PC-9 (cell line): ENCODE data around the gene LIX1. TPM values are rescaled to one million over a fixed set of nuclear protein-coding genes. Genes with fewer than 3 reads are reported as not detected.

Experiments used
- BruUV-seq: library from RNA; stranded (reverse); fragments of 400-500 nt; replicated peaks from 2 replicates; lab custom pipeline; 2021; lab: Mats Ljungman, UMichigan
- CTCF ChIA-PET: fragments of 300-600 bp; sonication (Branson Sonifier 250); formaldehyde crosslinking; loops from one replicate; lab custom pipeline; 2022; ENCODE audit warnings: antibody characterized with exemption; lab: Charles Lee
- POLR2A ChIA-PET: fragments of 300-600 bp; sonication (Branson Sonifier 250); formaldehyde crosslinking; loops from one replicate; lab custom pipeline; 2022; ENCODE audit warnings: antibody characterized with exemption; ENCODE audit not compliant: unreplicated experiment; lab: Charles Lee
- DNase-seq, 2 experiments: peaks; one replicate each; pipeline versions ENCODE4 v3.0.0 to v3.0.0-alpha.2; 2015 to 2022; ENCODE audit warnings: mixed read lengths in 1 of 2
- H2AFZ ChIP-seq: fragments of 200-600 bp; sonication (generic); 2 replicates; pipeline ENCODE4 v1.8.1; 2017; ENCODE audit warnings: antibody characterized with exemption
- H3F3A ChIP-seq: fragments of 200-600 bp; sonication (generic); 2 replicates; pipeline ENCODE4 v1.8.1; 2017; ENCODE audit warnings: antibody characterized with exemption, mild to moderate bottlenecking, low read depth; ENCODE audit not compliant: insufficient read depth
- H3K27ac ChIP-seq: fragments of 200-600 bp; sonication (generic); 2 replicates; pipeline ENCODE4 v1.6.1; 2016; ENCODE audit warnings: mixed run types
- H3K27me3 ChIP-seq: fragments of 200-600 bp; sonication (generic); 2 replicates; pipeline ENCODE4 v1.6.1; 2016; ENCODE audit warnings: low read depth, mixed run types; ENCODE audit not compliant: insufficient read depth
- H3K36me3 ChIP-seq: fragments of 200-600 bp; sonication (generic); 2 replicates; pipeline ENCODE4 v1.6.1; 2016; ENCODE audit warnings: low read depth, mixed run types
- H3K4me1 ChIP-seq: fragments of 200-600 bp; sonication (generic); replicated peaks from 2 replicates; pipeline ENCODE4 v1.6.1; 2016; ENCODE audit warnings: mixed run types; ENCODE audit not compliant: insufficient read depth
- H3K4me2 ChIP-seq: fragments of 200-600 bp; sonication (generic); 2 replicates; pipeline ENCODE4 v1.6.1; 2017; ENCODE audit warnings: mixed run types
- H3K4me3 ChIP-seq: fragments of 200-600 bp; sonication (generic); 2 replicates; pipeline ENCODE4 v1.6.1; 2016; ENCODE audit warnings: mixed run types
- H3K79me2 ChIP-seq: fragments of 200-600 bp; sonication (generic); 2 replicates; pipeline ENCODE4 v1.6.1; 2017; ENCODE audit warnings: low read depth, mixed run types
- H3K9me2 ChIP-seq: fragments of 200-600 bp; sonication (generic); 2 replicates; pipeline ENCODE4 v1.8.1; 2017; ENCODE audit warnings: mild to moderate bottlenecking; ENCODE audit not compliant: insufficient read depth
- H3K9me3 ChIP-seq: fragments of 200-600 bp; sonication (generic); 2 replicates; pipeline ENCODE4 v1.8.1; 2016; ENCODE audit warnings: low read depth; ENCODE audit not compliant: insufficient read depth
- H4K20me1 ChIP-seq: fragments of 200-600 bp; sonication (generic); 2 replicates; pipeline ENCODE4 v1.8.1; 2017; ENCODE audit not compliant: insufficient read depth
- EZH2 ChIP-seq: fragments of 200-600 bp; sonication (generic); IDR thresholded peaks from 2 replicates; pipeline ENCODE4 v1.8.0; 2017; ENCODE audit warnings: antibody characterized with exemption, low read depth
- intact Hi-C: fragments of 100-400 bp; cut with micrococcal nuclease; formaldehyde crosslinking; loops from one replicate; pipeline ENCODE4 v1.10.0; 2022; ENCODE audit not compliant: unreplicated experiment
- total RNA-seq: library from RNA; stranded (reverse); gene quantifications from 2 replicates; pipeline ENCODE4 v1.2.3, GENCODE V29; 2021
- TF ChIP-seq, protein P1 (sequence below): fragments of 200-600 bp; sonication (generic); conservative IDR thresholded peaks from 2 replicates; pipeline ENCODE4 v1.6.1; 2017; ENCODE audit warnings: mixed run types, antibody characterized with exemption, mild to moderate bottlenecking, moderate library complexity

The LIX1 gene
- total RNA-seq, 1 experiment from 2014 or later = not detected

- Histone ChIP-seq H2AFZ (no peak overlapping the region), H3K27ac (no peak overlapping the region), H3K4me3 (no peak overlapping the region), H3K4me1 (no peaks in the 10 kb centered on the region), H3K36me3 (no peaks in the 10 kb centered on the region), H4K20me1 (no peaks in the 10 kb centered on the region), H3K9me2 (no peaks in the 10 kb centered on the region), H3K9me3 (no peaks in the 10 kb centered on the region), H3K27me3 (no peaks in the 10 kb centered on the region), H3K4me2 (no peak overlapping the region), H3F3A (no peaks in the 10 kb centered on the region), H3K79me2 (no peaks in the 10 kb centered on the region)
- TF ChIP-seq, protein P1, sequence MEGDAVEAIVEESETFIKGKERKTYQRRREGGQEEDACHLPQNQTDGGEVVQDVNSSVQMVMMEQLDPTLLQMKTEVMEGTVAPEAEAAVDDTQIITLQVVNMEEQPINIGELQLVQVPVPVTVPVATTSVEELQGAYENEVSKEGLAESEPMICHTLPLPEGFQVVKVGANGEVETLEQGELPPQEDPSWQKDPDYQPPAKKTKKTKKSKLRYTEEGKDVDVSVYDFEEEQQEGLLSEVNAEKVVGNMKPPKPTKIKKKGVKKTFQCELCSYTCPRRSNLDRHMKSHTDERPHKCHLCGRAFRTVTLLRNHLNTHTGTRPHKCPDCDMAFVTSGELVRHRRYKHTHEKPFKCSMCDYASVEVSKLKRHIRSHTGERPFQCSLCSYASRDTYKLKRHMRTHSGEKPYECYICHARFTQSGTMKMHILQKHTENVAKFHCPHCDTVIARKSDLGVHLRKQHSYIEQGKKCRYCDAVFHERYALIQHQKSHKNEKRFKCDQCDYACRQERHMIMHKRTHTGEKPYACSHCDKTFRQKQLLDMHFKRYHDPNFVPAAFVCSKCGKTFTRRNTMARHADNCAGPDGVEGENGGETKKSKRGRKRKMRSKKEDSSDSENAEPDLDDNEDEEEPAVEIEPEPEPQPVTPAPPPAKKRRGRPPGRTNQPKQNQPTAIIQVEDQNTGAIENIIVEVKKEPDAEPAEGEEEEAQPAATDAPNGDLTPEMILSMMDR = no peak
- TF ChIP-seq EZH2 = no peak
- DNase-seq = no peak
- ChIA-PET POLR2A (no interaction called here), CTCF (no interaction called here)
- intact Hi-C loops = no loop called here
- no TSS peak for BruUV-seq
These were observed 8.0 kb upstream of the LIX1 start for GRCh38 chr5:97150401-97150800.

DNA sequence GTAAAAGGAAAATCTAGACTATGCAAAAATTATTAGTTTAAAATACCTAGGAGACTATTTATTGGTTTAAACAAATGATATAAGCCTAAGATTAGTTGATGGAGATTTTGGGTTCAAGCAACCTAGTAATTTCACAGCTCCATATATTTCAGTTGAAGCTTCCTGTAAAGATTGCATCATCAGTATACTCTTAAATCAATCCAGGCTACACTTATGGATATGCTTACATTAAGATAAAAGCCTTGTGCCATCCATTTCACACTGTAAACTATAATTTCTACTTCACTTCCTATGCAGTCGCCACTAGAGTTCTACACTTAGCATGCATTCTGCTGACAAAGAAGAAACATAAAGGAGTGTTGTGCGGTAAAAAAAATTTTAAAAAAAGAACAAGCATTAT lies 7.3 kb upstream of the LIX1 start:
- DNase-seq = no peak
- intact Hi-C loops = loop anchor here (10.0 kb wide), 1 partner anchor 215 kb away; the partner anchor contains the start of gene LNPEP
- Histone ChIP-seq H3K4me2 (no peak overlapping the region), H2AFZ (no peak overlapping the region), H3K79me2 (no peaks in the 10 kb centered on the region), H3K27me3 (no peaks in the 10 kb centered on the region), H4K20me1 (no peaks in the 10 kb centered on the region), H3K27ac (no peak overlapping the region), H3K9me3 (no peaks in the 10 kb centered on the region), H3K4me1 (no peaks in the 10 kb centered on the region), H3K9me2 (no peaks in the 10 kb centered on the region), H3K36me3 (no peaks in the 10 kb centered on the region), H3F3A (no peaks in the 10 kb centered on the region), H3K4me3 (no peak overlapping the region)
- ChIA-PET CTCF (no interaction called here), POLR2A (no interaction called here)
- no TSS peak for BruUV-seq
- TF ChIP-seq, protein P1 = no peak
- no peak for TF ChIP-seq EZH2

DNA sequence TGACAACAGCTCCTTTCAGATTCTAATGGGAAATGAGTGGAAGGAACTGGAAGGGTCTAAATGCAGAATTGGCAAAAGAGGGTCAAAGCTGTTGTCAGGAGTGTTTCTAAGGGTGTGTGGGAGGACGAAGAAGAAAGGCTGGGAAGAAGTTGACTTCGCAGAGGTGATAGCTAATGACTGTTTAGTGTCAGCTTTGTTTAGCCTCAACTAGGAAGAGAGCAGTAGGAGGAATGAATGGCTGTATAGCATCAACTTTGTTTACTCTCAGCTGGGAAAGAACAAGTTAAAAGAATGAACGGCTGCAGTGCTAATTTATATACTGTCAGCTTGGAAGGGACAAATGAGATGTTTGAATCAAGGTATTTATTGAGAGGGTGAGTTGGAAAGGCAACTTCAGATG lies 5.9 kb upstream of the LIX1 start:
- H3K4me1 ChIP-seq = no peaks in the 10 kb centered on the region
- no peak overlapping the region for H3K4me3 ChIP-seq
- POLR2A ChIA-PET = no interaction called here
- no peaks in the 10 kb centered on the region for H3K27me3 ChIP-seq
- H4K20me1 ChIP-seq = no peaks in the 10 kb centered on the region
- H3K4me2 ChIP-seq = no peak overlapping the region
- CTCF ChIA-PET = no interaction called here
- peak overlapping the region; percentile 16; the same call in 1 of the 2 replicates for H2AFZ ChIP-seq
- intact Hi-C loops = loop anchor here (10.0 kb wide), 1 partner anchor 213 kb away; the partner anchor contains the start of gene LNPEP
- no peaks in the 10 kb centered on the region for H3K9me2 ChIP-seq
- DNase-seq = no peak
- no peaks in the 10 kb centered on the region for H3K79me2 ChIP-seq
- TF ChIP-seq EZH2 = no peak
- TF ChIP-seq, protein P1 = no peak
- H3K36me3 ChIP-seq = no peaks in the 10 kb centered on the region
- no peaks in the 10 kb centered on the region for H3K9me3 ChIP-seq
- no peaks in the 10 kb centered on the region for H3F3A ChIP-seq
- H3K27ac ChIP-seq = no peak overlapping the region
- BruUV-seq = no TSS peak
